ENCODE results near the gene PTH2. TPM values are rescaled to one million over a fixed set of nuclear protein-coding genes. Genes with fewer than 3 reads are reported as not detected.

PTH2 gene
- total RNA-seq, 4 donors from 2014 or later = not detected

GRCh38 chr19:49442771-49443365 is 19.6 kb upstream of the PTH2 start:
- peak; percentile 90 to 91 for DNase-seq
- peak in 1 of 2 donors; percentile 35 for TF ChIP-seq POLR2A (IDR thresholded peaks at IDR 0.05)
- TF ChIP-seq, protein P1, sequence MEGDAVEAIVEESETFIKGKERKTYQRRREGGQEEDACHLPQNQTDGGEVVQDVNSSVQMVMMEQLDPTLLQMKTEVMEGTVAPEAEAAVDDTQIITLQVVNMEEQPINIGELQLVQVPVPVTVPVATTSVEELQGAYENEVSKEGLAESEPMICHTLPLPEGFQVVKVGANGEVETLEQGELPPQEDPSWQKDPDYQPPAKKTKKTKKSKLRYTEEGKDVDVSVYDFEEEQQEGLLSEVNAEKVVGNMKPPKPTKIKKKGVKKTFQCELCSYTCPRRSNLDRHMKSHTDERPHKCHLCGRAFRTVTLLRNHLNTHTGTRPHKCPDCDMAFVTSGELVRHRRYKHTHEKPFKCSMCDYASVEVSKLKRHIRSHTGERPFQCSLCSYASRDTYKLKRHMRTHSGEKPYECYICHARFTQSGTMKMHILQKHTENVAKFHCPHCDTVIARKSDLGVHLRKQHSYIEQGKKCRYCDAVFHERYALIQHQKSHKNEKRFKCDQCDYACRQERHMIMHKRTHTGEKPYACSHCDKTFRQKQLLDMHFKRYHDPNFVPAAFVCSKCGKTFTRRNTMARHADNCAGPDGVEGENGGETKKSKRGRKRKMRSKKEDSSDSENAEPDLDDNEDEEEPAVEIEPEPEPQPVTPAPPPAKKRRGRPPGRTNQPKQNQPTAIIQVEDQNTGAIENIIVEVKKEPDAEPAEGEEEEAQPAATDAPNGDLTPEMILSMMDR (IDR thresholded peaks at IDR 0.05) = no peak
- no peaks in the 10 kb centered on the region for H3K36me3 ChIP-seq
- H3K4me1 ChIP-seq = peaks cover 0 to 7% of the 10 kb centered on the region in 2 donors
- H3K27me3 ChIP-seq = peaks cover 6% of the 10 kb centered on the region
- peak overlapping the region in 2 of 3 donors; percentile 69 to 79 for H3K27ac ChIP-seq
- intact Hi-C loops (cut with DNase I) = loop anchor here (2.0 kb wide), 1 partner anchor 50 kb away; no protein-coding TSS in a partner anchor
- peak overlapping the region; percentile 20 to 57 (median 51) for H3K4me3 ChIP-seq (replicated peaks in 1 of 3)
- no peaks in the 10 kb centered on the region for H3K9me3 ChIP-seq
- WGBS, 2 donors = 2 to 4% methylated on average over 14 to 34 of the region's 43 CpGs

DNA sequence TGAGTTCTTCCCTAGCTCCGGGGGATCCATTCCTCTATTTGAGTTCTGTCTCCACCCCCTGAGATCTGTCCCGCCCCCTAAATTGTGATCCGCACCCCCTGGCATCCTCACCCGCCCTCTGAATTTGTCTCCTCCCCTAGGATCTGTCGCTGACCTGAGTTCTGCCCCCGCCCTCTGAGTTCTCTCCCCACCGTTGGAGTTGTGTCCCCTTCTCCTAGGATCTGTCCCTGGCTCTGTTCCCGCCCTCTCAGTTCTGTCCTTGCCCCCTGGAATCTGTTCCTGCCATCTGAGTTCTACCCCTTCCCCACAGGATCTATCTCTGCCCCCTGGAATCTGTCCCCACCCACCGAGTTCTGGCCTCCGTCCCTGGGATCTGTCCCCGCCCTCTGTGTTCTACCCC is 19.1 kb upstream of the PTH2 start:
- intact Hi-C loops (cut with DNase I) = loop anchor here (2.0 kb wide), 1 partner anchor 50 kb away; no protein-coding TSS in a partner anchor
- peak overlapping the region in 2 of 3 donors; percentile 69 to 79 for H3K27ac ChIP-seq
- no peak for TF ChIP-seq POLR2A (IDR thresholded peaks at IDR 0.05)
- TF ChIP-seq, protein P1 (IDR thresholded peaks at IDR 0.05) = no peak
- peaks cover 6% of the 10 kb centered on the region for H3K27me3 ChIP-seq
- H3K36me3 ChIP-seq = no peaks in the 10 kb centered on the region
- no peaks in the 10 kb centered on the region for H3K9me3 ChIP-seq
- peaks cover 0 to 7% of the 10 kb centered on the region in 2 donors for H3K4me1 ChIP-seq
- 11% methylated on average over 11 of the region's 11 CpGs for WGBS, 2 donors
- peak overlapping the region in 1 of 3 donors; percentile 57 for H3K4me3 ChIP-seq (replicated peaks in 1 of 3)
- DNase-seq = peak in 1 of 2 donors; percentile 30

GRCh38 chr19:49441960-49442350 is 18.7 kb upstream of the PTH2 start:
- Histone ChIP-seq H3K9me3 (no peaks in the 10 kb centered on the region), H3K27ac (peak overlapping the region in 2 of 3 donors; percentile 45 to 79), H3K4me3 (replicated peaks in 1 of 3) (no peak overlapping the region), H3K36me3 (no peaks in the 10 kb centered on the region), H3K27me3 (peaks cover 9% of the 10 kb centered on the region), H3K4me1 (peaks cover 0 to 7% of the 10 kb centered on the region in 2 donors)
- intact Hi-C loops (cut with DNase I) = loop anchor here (2.0 kb wide), 1 partner anchor 49 kb away; no protein-coding TSS in a partner anchor
- DNase-seq = no peak
- no peak for TF ChIP-seq POLR2A (IDR thresholded peaks at IDR 0.05)
- TF ChIP-seq, protein P1 (IDR thresholded peaks at IDR 0.05) = no peak
- WGBS, 2 donors = 25 to 26% methylated on average over 14 of the region's 14 CpGs

DNA sequence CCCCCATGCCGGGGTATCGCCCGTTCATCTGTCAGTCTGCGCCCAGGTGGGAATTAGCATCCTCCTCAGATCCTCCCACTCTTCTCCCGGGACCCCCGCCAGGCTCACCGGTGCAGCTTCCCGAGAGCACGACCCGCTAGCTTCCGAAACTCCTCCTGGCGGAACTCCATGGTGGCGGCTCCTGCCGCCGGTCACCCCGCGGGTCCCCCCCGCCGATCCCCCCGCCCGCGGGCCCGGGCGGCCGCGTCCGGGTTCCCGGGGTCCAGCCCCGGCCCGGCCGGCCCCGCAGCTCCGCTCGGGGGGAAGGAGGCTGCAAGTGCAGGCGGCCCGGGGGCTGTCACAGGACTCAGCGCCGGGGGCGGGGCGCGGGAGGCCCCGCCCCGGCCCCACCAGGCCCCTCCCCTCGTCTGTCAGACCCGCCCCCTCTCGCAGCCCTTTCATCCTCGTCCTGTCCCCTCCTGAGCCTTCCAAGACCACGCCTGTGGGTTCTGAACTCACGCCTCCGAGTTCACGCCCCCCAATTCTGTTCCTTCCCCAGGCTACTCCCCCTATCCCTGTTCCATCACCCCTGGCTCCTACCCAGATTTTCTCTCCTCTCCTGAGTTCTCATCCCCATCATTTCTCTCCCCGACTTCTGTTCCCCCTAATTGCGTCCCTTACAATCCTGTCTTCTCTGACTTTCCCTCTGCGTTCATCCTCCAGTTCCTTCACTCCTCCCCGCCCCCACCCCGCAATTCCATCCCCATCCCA is 18.1 kb upstream of the PTH2 start, which contains the start of gene SLC17A7:
Gene SLC17A7, minus strand, starts transcription at position 318 of the 750 bp plus-strand sequence. Its CDS starts 148 bp downstream, at position 170.
- 8 to 9% methylated on average over 15 to 37 of the region's 56 CpGs for WGBS, 2 donors
- Histone ChIP-seq H3K9me3 (no peaks in the 10 kb centered on the region), H3K4me1 (peaks cover 0 to 7% of the 10 kb centered on the region in 2 donors), H3K27ac (peak within 1 kb of the TSS in 2 of 3 donors; percentile 69 to 79), H3K27me3 (peaks cover 9% of the 10 kb centered on the region), H3K4me3 (replicated peaks in 1 of 3) (no peak within 1 kb of the TSS), H3K36me3 (no peaks in the 10 kb centered on the region)
- intact Hi-C loops (cut with DNase I) = no loop called here
- no peak for DNase-seq
- TF ChIP-seq, protein P1 (IDR thresholded peaks at IDR 0.05) = no peak
- TF ChIP-seq POLR2A (IDR thresholded peaks at IDR 0.05) = no peak

Data from thyroid gland (tissue), 4 donors.